ENCODE data around the gene FPGT. TPM values are rescaled to one million over a fixed set of nuclear protein-coding genes. Genes with fewer than 3 reads are reported as not detected.

The FPGT gene
- total RNA-seq (16.5 and 17.2 TPM in 2 replicates), polyA plus RNA-seq (15.2 and 15.5 TPM in 2 replicates), polyA minus RNA-seq (ENCODE audit: low replicate concordance) (0.63 and 1.1 TPM in 2 replicates)
- polyA plus RNA-seq (2012), result 7.9 and 9.5 TPM in 2 replicates

DNA sequence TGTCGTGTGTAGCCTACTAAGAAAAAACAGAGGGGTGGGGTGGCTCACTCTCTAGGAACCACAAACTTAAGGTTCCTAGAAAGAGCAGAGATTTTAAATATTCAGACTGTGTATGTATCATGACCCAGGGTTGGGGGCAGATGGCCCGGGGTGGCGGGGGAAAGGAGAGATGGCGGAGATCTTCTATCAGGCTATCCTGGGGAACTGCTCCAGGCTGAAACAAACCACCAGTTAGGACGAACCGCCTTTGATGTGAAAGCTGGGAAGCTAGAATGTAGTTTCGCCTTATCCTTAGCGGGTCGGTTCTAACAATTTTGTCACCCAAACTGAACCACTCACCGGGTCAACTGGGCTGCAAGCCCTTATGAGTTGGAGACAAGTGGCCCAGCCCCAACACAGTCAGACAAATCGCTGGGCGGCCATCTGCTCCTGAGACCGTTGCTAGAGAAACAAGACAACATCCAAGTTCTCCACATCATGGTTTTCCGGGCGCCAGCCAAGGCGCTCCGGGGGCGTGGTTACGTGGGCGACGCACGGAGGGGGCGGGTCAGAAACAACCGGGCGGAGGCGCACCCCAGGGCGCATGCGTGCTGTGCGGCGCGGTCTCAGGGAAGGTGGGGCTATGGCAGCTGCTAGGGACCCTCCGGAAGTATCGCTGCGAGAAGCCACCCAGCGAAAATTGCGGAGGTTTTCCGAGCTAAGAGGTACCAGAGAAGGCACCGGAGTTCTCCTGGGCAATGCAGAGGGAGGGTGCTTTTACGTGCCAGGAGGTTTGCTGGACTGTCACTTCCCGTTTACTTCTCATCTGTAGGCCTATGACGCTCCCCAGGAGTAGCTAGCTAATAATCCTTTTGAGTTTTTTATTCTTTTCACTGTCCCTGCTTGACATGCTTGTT is at the start of gene FPGT, which contains the start of gene LRRIQ3:
Gene FPGT, plus strand, starts transcription at position 586 of the 896 bp plus-strand sequence. Its CDS starts 37 bp downstream, at position 623.
Gene LRRIQ3, minus strand, starts transcription at position 520 of the 896 bp plus-strand sequence. CDS start 14,492 bp downstream, outside the sequence.
- Histone ChIP-seq H3K4me3 (replicated peaks in 1 of 4; ENCODE audit: control extremely low read depth in 1 of 4, insufficient read depth in 1 of 4, low read depth in 3 of 4, low read length in 4 of 4) (peak within 1 kb of the TSS; percentile 71 to 92 (median 76)), H3K9me3 (ENCODE audit: control insufficient read depth, insufficient read depth, low read depth, low read length) (no peaks in the 10 kb centered on the region), H3K36me3 (ENCODE audit: control insufficient read depth, insufficient read depth, low read length) (peaks cover 2% of the 10 kb centered on the region), H4K20me1 (ENCODE audit: control insufficient read depth, extremely low read depth, insufficient read depth, low read length) (no peaks in the 10 kb centered on the region), H3K4me1 (ENCODE audit: control insufficient read depth, extremely low read depth, insufficient read depth, low read length) (no peaks in the 10 kb centered on the region), H3K27ac (ENCODE audit: insufficient read depth, low read length) (peak within 1 kb of the TSS; percentile 91), H3K4me2 (ENCODE audit: extremely low read depth, insufficient read depth, low read length) (peak within 1 kb of the TSS; percentile 90), H3K27me3 (ENCODE audit: control insufficient read depth, insufficient read depth, low read length) (no peaks in the 10 kb centered on the region), H2AFZ (ENCODE audit: low read length) (peak within 1 kb of the TSS; percentile 94), H3K79me2 (ENCODE audit: control insufficient read depth, insufficient read depth, low read length) (no peaks in the 10 kb centered on the region), H3K9ac (ENCODE audit: insufficient read depth, low read length) (peak within 1 kb of the TSS; percentile 74)
- DNase-seq (ENCODE audit: low read depth in 2 of 2), result peak; percentile 90 to 93
- TF ChIP-seq CTCF (conservative IDR thresholded peaks at IDR 0.05 in 1 of 2, IDR thresholded peaks at IDR 0.05 in 1 of 2; ENCODE audit: low read depth in 1 of 2, low read length in 2 of 2) (no peak), EZH2 (IDR thresholded peaks at IDR 0.05; ENCODE audit: low read length, missing control alignments) (no peak)

- Histone ChIP-seq H3K9ac (ENCODE audit: insufficient read depth, low read length) (no peak overlapping the region), H3K9me3 (ENCODE audit: control insufficient read depth, insufficient read depth, low read depth, low read length) (no peaks in the 10 kb centered on the region), H3K4me2 (ENCODE audit: extremely low read depth, insufficient read depth, low read length) (no peak overlapping the region), H2AFZ (ENCODE audit: low read length) (no peak overlapping the region), H3K4me1 (ENCODE audit: control insufficient read depth, extremely low read depth, insufficient read depth, low read length) (no peaks in the 10 kb centered on the region), H3K4me3 (replicated peaks in 1 of 4; ENCODE audit: control extremely low read depth in 1 of 4, insufficient read depth in 1 of 4, low read depth in 3 of 4, low read length in 4 of 4) (no peak overlapping the region), H3K27me3 (ENCODE audit: control insufficient read depth, insufficient read depth, low read length) (no peaks in the 10 kb centered on the region), H3K36me3 (ENCODE audit: control insufficient read depth, insufficient read depth, low read length) (no peaks in the 10 kb centered on the region), H3K27ac (ENCODE audit: insufficient read depth, low read length) (no peak overlapping the region), H3K79me2 (ENCODE audit: control insufficient read depth, insufficient read depth, low read length) (no peaks in the 10 kb centered on the region), H4K20me1 (ENCODE audit: control insufficient read depth, extremely low read depth, insufficient read depth, low read length) (no peaks in the 10 kb centered on the region)
- TF ChIP-seq CTCF (conservative IDR thresholded peaks at IDR 0.05 in 1 of 2, IDR thresholded peaks at IDR 0.05 in 1 of 2; ENCODE audit: low read depth in 1 of 2, low read length in 2 of 2) (no peak), EZH2 (IDR thresholded peaks at IDR 0.05; ENCODE audit: low read length, missing control alignments) (no peak)
- DNase-seq (ENCODE audit: low read depth in 2 of 2), result no peak
Observed at GRCh38 chr1:74160046-74160445, 38.0 kb upstream of the FPGT start.

GRCh38 chr1:74161497-74161896 is 36.5 kb upstream of the FPGT start:
- peak; percentile 9 to 43 for DNase-seq (ENCODE audit: low read depth in 2 of 2)

More at GRCh38 chr1:74161497-74161896, 36.5 kb upstream of the FPGT start:
- no peak overlapping the region for H3K27ac ChIP-seq (ENCODE audit: insufficient read depth, low read length)
- no peak overlapping the region for H2AFZ ChIP-seq (ENCODE audit: low read length)
- TF ChIP-seq EZH2 (IDR thresholded peaks at IDR 0.05; ENCODE audit: low read length, missing control alignments) (no peak), CTCF (conservative IDR thresholded peaks at IDR 0.05 in 1 of 2, IDR thresholded peaks at IDR 0.05 in 1 of 2; ENCODE audit: low read depth in 1 of 2, low read length in 2 of 2) (no peak)
- no peak overlapping the region for H3K4me3 ChIP-seq (replicated peaks in 1 of 4; ENCODE audit: control extremely low read depth in 1 of 4, insufficient read depth in 1 of 4, low read depth in 3 of 4, low read length in 4 of 4)
- no peaks in the 10 kb centered on the region for H4K20me1 ChIP-seq (ENCODE audit: control insufficient read depth, extremely low read depth, insufficient read depth, low read length)
- H3K4me2 ChIP-seq (ENCODE audit: extremely low read depth, insufficient read depth, low read length), result no peak overlapping the region
- no peaks in the 10 kb centered on the region for H3K27me3 ChIP-seq (ENCODE audit: control insufficient read depth, insufficient read depth, low read length)
- no peak overlapping the region for H3K9ac ChIP-seq (ENCODE audit: insufficient read depth, low read length)
- H3K79me2 ChIP-seq (ENCODE audit: control insufficient read depth, insufficient read depth, low read length), result no peaks in the 10 kb centered on the region
- no peaks in the 10 kb centered on the region for H3K4me1 ChIP-seq (ENCODE audit: control insufficient read depth, extremely low read depth, insufficient read depth, low read length)
- H3K9me3 ChIP-seq (ENCODE audit: control insufficient read depth, insufficient read depth, low read depth, low read length), result no peaks in the 10 kb centered on the region
- no peaks in the 10 kb centered on the region for H3K36me3 ChIP-seq (ENCODE audit: control insufficient read depth, insufficient read depth, low read length)
